Measurements from ENCODE around the gene GABRQ. TPM values are rescaled to one million over a fixed set of nuclear protein-coding genes. Genes with fewer than 3 reads are reported as not detected.

The GABRQ gene
- total and polyA plus RNA-seq, 2 experiments from 2014 or later: not detected

GRCh38 chrX:152638443-152638904 is 779 bp downstream of the GABRQ start:
- Histone ChIP-seq H3K4me1 (ENCODE audit: insufficient read depth) (no peaks in the 10 kb centered on the region), H3K4me2 (ENCODE audit: unreplicated experiment) (no peak overlapping the region), H3K9ac (no peak overlapping the region), H3K27me3 (replicated peaks; ENCODE audit: insufficient read depth) (peaks cover 11% of the 10 kb centered on the region; the same call in 1 of the 2 replicates), H3K9me3 (ENCODE audit: low read depth) (no peaks in the 10 kb centered on the region), H3K79me2 (ENCODE audit: insufficient read depth) (no peaks in the 10 kb centered on the region), H3F3A (ENCODE audit: insufficient read depth) (no peaks in the 10 kb centered on the region), H3K4me3 (no peak overlapping the region), H4K20me1 (ENCODE audit: insufficient read depth) (no peaks in the 10 kb centered on the region), H3K36me3 (ENCODE audit: low read depth) (no peaks in the 10 kb centered on the region), H3K27ac (no peak overlapping the region), H2AFZ (no peak overlapping the region), H3K9me2 (ENCODE audit: insufficient read depth) (no peaks in the 10 kb centered on the region)
- WGBS, 2 experiments (ENCODE audit: low coverage in 1 of 2, low lambda C conversion rate in 2 of 2, missing lambda C conversion rate in 2 of 2): 1 to 7% methylated on average over 9 to 14 of the region's 23 CpGs
- no peak for DNase-seq
- in situ Hi-C loops (cut with MboI): loop anchor here (25.0 kb wide), 1 partner anchor 876 kb away; no protein-coding TSS in a partner anchor
- TF ChIP-seq EZH2 (IDR thresholded peaks at IDR 0.05; ENCODE audit: insufficient read depth, poor library complexity, severe bottlenecking) (no peak), EZH2phosphoT487 (IDR thresholded peaks at IDR 0.05; ENCODE audit: insufficient read depth, low read depth) (no peak)

GRCh38 chrX:152639426-152639825 is 1.7 kb downstream of the GABRQ start:
- Histone ChIP-seq H3F3A (ENCODE audit: insufficient read depth) (no peaks in the 10 kb centered on the region), H3K4me1 (ENCODE audit: insufficient read depth) (no peaks in the 10 kb centered on the region), H4K20me1 (ENCODE audit: insufficient read depth) (no peaks in the 10 kb centered on the region), H3K4me3 (no peak overlapping the region), H3K9ac (no peak overlapping the region), H3K27me3 (replicated peaks; ENCODE audit: insufficient read depth) (peaks cover 11% of the 10 kb centered on the region; the same call in 1 of the 2 replicates), H3K9me2 (ENCODE audit: insufficient read depth) (no peaks in the 10 kb centered on the region), H3K36me3 (ENCODE audit: low read depth) (no peaks in the 10 kb centered on the region), H3K79me2 (ENCODE audit: insufficient read depth) (no peaks in the 10 kb centered on the region), H3K9me3 (ENCODE audit: low read depth) (no peaks in the 10 kb centered on the region), H2AFZ (no peak overlapping the region), H3K4me2 (ENCODE audit: unreplicated experiment) (no peak overlapping the region), H3K27ac (no peak overlapping the region)
- TF ChIP-seq EZH2phosphoT487 (IDR thresholded peaks at IDR 0.05; ENCODE audit: insufficient read depth, low read depth) (no peak), EZH2 (IDR thresholded peaks at IDR 0.05; ENCODE audit: insufficient read depth, poor library complexity, severe bottlenecking) (no peak)
- in situ Hi-C loops (cut with MboI): loop anchor here (25.0 kb wide), 1 partner anchor 877 kb away; no protein-coding TSS in a partner anchor
- no peak for DNase-seq
- 45 to 67% methylated on average over 3 to 6 of the region's 7 CpGs for WGBS, 2 experiments (ENCODE audit: low coverage in 1 of 2, low lambda C conversion rate in 2 of 2, missing lambda C conversion rate in 2 of 2)

GRCh38 chrX:152640034-152640818 is 2.5 kb downstream of the GABRQ start:
- WGBS, 2 experiments (ENCODE audit: low coverage in 1 of 2, low lambda C conversion rate in 2 of 2, missing lambda C conversion rate in 2 of 2): 88 to 89% methylated on average over 13 to 17 of the region's 18 CpGs
- Histone ChIP-seq H3K36me3 (ENCODE audit: low read depth) (no peaks in the 10 kb centered on the region), H3K79me2 (ENCODE audit: insufficient read depth) (no peaks in the 10 kb centered on the region), H3K4me1 (ENCODE audit: insufficient read depth) (no peaks in the 10 kb centered on the region), H3K4me3 (no peak overlapping the region), H3K9me3 (ENCODE audit: low read depth) (no peaks in the 10 kb centered on the region), H3F3A (ENCODE audit: insufficient read depth) (no peaks in the 10 kb centered on the region), H3K4me2 (ENCODE audit: unreplicated experiment) (no peak overlapping the region), H3K9ac (no peak overlapping the region), H2AFZ (no peak overlapping the region), H3K27me3 (replicated peaks; ENCODE audit: insufficient read depth) (peaks cover 11% of the 10 kb centered on the region; the same call in 1 of the 2 replicates), H3K27ac (no peak overlapping the region), H3K9me2 (ENCODE audit: insufficient read depth) (no peaks in the 10 kb centered on the region), H4K20me1 (ENCODE audit: insufficient read depth) (no peaks in the 10 kb centered on the region)
- in situ Hi-C loops (cut with MboI): loop anchor here (25.0 kb wide), 1 partner anchor 878 kb away; no protein-coding TSS in a partner anchor
- no peak for DNase-seq
- TF ChIP-seq EZH2phosphoT487 (IDR thresholded peaks at IDR 0.05; ENCODE audit: insufficient read depth, low read depth) (no peak), EZH2 (IDR thresholded peaks at IDR 0.05; ENCODE audit: insufficient read depth, poor library complexity, severe bottlenecking) (no peak)

- H3K9me3 ChIP-seq (ENCODE audit: low read depth): no peaks in the 10 kb centered on the region
- H3K4me2 ChIP-seq (ENCODE audit: unreplicated experiment): no peak overlapping the region
- H2AFZ ChIP-seq: no peak overlapping the region
- in situ Hi-C loops (cut with MboI): loop anchor here (25.0 kb wide), 1 partner anchor 879 kb away; no protein-coding TSS in a partner anchor
- no peaks in the 10 kb centered on the region for H3K79me2 ChIP-seq (ENCODE audit: insufficient read depth)
- H3K27ac ChIP-seq: no peak overlapping the region
- no peak for TF ChIP-seq EZH2 (IDR thresholded peaks at IDR 0.05; ENCODE audit: insufficient read depth, poor library complexity, severe bottlenecking)
- TF ChIP-seq EZH2phosphoT487 (IDR thresholded peaks at IDR 0.05; ENCODE audit: insufficient read depth, low read depth): no peak
- H4K20me1 ChIP-seq (ENCODE audit: insufficient read depth): no peaks in the 10 kb centered on the region
- 61 to 73% methylated on average over 7 to 10 of the region's 10 CpGs for WGBS, 2 experiments (ENCODE audit: low coverage in 1 of 2, low lambda C conversion rate in 2 of 2, missing lambda C conversion rate in 2 of 2)
- no peaks in the 10 kb centered on the region for H3F3A ChIP-seq (ENCODE audit: insufficient read depth)
- H3K9ac ChIP-seq: no peak overlapping the region
- no peaks in the 10 kb centered on the region for H3K36me3 ChIP-seq (ENCODE audit: low read depth)
- no peak overlapping the region for H3K4me3 ChIP-seq
- H3K4me1 ChIP-seq (ENCODE audit: insufficient read depth): no peaks in the 10 kb centered on the region
- no peak for DNase-seq
- no peaks in the 10 kb centered on the region for H3K9me2 ChIP-seq (ENCODE audit: insufficient read depth)
- H3K27me3 ChIP-seq (replicated peaks; ENCODE audit: insufficient read depth): peaks cover 11% of the 10 kb centered on the region; the same call in 1 of the 2 replicates
Observed at GRCh38 chrX:152641256-152641875, 3.7 kb downstream of the GABRQ start.
